Colon (tissue), 2 donors: ENCODE measurements around the gene LAMA4.
"Not testable (repeated sequence)": the region's sequence is repeated elsewhere in the genome, so short reads cannot be mapped to it uniquely, and the experiment has no call there.

ENCODE experiments used
- FAIRE-seq: peaks from 2 replicates; lab custom pipeline; 2012; peaks lifted over from hg19 to GRCh38; lab: Jason Lieb, UNC
- donor health status: control.
- donor health status: control.

The LAMA4 gene

DNA sequence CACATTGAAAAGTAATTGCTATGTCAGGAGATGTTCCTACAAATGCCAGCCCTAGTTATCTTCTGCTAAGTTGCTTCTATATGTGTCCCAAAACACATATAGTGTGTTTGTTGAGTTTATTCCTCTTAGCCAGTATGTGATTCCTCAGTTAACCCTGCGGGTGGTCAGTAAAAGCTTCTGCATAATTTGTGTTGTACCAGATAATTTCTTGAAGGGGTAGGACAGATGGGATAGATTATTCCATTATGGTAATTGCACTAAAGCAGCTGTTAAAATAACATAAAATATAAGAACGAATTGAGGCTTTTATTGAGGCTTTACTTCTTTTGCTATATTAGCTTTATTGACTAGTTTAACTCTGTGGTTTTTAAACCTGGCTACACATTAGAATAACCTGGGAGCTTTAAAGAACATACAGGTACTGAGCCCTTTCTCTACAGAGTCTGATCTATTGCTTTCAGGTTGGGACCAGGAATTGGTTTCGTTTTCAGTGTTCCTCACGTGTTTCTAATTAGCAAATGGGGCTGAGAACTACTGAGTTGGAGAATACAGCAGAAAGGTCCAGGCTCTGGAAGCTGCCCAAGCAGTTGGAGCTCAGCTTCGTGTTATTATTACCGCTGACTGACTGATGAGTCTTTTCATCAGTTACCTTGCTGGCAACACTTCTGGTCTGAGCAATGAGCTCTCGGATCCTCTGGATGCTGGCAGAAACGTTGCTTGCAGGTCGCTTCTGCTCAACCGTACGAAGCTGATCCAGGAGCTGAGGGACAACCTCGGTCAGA lies 110.0 kb downstream of the LAMA4 start:
- FAIRE-seq = no peak

DNA sequence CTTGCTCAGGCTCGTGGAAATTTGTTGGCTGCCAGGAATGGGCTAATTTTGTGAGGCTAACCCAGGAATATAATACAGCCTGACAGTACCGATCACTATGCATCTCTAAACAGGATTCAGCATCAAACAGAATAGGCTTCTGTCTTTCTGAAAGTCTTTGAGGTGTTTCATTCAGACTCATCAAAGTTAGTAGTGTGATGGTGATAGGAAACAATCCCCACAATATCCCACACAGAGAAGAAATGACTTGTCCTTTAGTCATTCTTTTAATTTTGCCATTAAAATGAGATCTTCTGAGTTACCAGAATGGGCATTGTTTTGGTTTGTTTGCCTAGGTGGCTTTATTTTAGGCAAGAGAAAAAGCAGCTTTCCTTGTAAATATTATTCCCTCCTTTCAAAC lies 112.7 kb downstream of the LAMA4 start:
- no peak for FAIRE-seq

DNA sequence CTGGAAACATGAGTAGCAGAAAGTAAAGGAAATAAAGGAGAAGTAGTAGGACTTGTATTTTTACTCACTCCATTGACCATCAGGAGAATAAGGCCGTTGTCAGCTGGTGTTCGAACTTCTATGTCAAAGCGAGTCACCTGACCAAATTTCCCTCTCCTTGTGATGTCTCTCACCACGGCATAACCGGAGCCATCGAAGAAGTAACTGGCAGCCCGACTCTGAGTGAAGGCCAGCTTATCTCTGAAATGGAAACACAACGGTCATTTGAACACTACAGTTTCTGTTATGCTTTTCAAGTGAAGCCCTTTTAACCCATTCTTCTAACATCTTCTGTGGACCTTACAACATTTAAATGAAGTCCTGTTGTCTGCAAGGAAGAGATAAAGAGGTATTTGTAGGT lies 115.3 kb downstream of the LAMA4 start:
- FAIRE-seq = no peak

DNA sequence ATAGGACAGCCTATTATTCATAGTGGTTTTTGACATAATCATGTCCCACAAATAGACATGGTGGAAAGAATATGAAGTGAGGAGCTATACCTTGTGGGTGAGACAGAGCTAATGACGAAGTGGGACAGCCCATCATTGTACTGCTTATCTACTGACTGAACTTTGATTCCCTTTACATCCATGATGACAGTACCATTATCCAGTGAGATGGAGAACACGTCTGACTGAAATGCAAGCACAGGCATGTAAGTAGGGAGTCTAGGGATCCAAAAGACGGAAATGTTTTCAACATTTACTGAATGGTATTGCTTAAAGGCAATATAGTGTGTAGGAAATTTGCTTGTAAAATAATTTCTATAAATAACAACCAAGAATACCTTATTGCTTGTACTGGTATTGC lies 123.5 kb downstream of the LAMA4 start:
- no peak for FAIRE-seq

DNA sequence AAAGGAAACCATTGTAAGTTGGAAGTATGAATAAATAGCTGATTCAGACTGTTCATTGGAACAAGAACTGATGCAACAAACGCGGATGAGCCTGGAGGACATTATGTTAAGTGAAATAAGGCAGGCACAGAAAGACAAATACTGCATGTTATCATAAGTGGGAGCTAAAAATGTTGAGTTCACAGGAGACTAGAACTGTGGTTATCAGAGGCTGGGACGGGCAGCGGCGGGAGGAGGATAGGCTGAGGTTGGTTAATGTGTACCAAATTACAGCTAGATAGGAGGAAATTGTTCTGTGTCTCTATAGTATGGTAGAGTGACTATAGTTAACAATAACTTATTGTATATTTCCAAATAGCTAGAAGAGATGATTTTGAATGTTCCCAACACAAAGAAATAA lies 126.2 kb downstream of the LAMA4 start:
- no peak for FAIRE-seq

DNA sequence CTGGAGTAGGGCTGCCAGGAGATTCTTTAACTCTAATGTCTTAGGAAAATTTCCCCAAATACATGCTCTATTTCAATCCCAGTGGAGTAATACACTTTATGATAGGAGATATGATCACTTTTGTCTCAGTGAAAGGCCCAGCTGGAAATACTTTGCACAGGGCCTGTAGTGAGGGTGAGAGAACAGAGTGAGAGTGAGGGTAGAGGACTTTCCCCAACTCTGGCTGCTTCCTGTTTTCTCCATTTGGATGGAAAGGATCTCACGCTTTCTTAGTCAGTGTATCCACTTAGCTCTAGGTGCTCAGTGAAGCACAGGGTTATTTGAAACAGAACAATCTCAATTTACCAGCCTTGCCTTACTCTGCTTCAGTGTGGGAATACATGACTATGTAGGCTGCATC lies 130.4 kb downstream of the LAMA4 start:
- FAIRE-seq = no peak

DNA sequence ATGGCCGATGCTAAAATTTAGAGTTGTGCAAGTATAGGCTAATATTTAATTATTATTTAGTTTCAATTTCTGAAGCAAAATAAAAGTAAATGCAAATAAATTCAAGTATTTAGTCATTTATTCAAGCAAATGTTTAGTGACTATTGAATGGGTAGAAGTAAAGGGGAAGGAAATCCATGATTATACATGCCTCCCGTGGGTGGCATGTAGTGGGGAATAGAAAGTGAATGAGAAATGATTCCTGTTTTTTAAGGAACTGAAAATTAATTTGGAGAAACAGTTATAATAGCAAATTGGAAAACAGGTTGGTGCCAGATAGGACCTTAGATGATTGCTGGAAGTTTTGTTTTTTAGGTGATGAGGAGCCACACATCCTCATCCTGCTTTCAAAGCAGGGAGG lies 131.6 kb downstream of the LAMA4 start:
- no peak for FAIRE-seq

DNA sequence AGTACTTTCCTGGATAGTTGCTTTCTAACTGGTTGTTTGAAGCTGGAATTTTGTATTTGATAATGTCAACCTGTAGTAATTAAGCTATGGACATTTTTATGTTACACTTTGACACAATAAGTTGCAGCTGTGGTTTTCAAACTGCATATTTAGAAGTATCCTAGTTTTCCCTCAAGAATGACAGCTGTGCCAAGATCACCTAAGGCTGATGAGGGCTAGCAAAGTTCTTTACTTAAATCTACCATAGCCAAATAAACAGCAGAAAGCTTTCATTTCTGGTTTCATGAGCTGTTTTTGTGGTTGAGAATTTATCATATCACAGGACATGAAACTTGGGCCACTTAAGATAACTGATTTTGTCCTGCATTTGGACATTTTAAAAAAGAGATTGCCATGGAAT lies 136.3 kb downstream of the LAMA4 start:
- no peak for FAIRE-seq

DNA sequence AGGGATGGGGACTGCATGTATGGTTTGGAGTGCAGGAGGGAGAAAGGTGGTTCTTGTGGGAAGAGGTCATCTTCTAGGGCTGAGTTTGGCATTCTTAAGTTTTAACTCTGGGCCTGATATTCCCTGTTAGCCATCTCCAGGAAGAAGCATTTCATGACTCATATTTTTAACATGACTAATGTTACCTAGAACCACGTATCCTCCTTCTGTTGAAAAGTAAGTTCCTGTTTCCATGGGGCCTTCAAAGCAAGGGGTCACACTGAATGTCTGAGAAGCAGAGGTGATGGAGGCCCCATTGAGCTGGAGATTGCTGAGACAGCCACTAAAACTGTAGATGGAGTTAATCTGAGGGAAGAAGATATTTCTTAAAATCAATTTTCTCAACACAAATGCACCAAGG lies 136.8 kb downstream of the LAMA4 start:
- no peak for FAIRE-seq

DNA sequence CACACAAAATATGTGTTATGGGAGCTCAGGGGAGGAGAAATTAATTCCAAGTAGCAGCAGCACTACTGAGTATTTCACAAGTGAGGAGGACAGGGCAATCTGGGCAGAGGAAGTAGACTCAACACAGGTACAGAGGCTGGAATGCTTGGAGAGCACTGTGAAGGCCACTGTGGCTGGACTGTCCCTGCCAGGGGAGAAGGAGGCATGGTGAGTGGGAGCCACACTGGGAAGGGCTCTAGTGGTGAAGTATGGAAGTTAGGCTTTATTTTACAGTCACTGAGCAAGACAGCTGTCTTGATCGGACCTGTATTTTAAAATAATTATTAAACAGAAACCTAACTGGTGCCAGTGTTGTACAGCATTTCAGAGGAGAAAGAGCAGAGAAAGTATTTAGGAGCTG lies 138.1 kb downstream of the LAMA4 start:
- FAIRE-seq = no peak

DNA sequence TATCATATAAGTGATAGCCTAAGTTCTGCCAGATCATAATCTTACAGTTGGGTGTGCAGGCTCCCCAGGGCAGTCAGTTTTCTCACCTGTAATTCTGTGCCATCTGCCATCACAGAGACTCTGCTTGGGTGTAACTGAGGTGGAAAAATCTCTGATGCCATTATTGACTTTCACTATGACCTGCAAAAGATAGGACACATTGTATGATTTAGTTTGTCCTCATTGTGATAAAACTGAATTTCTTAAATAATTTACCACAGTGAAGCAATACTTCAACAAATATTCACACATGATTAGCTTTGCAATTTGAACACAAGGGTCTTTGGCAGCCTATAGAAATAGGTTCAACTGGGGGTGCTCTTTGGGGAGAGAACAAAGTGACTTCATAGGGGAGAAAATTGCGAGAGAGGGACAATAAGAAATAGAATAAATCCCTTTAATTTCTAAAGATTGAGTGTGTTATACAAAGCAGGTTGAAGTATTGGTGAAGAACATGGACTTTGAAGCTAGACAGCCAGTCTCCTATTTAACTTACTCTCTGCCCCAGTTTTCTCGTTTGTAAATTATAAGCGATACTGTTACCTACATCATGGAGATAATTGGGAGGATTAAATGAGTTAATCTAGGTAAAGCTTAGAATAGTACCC lies 139.7 kb downstream of the LAMA4 start:
- FAIRE-seq = no peak

DNA sequence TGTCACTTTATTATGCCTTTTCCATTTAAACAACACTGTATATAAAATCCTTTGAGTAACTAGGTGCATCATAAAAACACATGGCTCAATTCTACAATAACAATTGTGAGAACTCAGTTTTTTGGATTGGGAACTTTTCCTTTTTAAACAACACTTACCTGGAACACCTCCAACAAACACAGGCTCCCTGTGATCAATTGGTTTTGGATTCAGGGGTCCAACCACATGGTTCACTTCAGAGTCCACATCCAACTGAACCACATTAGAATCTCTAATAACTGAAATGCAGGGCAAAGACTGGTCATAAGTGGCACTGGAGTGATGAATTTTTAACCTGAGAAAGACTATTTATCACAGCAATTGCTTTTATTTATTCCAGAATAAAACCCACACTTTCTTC lies 140.4 kb downstream of the LAMA4 start:
- no peak for FAIRE-seq

DNA sequence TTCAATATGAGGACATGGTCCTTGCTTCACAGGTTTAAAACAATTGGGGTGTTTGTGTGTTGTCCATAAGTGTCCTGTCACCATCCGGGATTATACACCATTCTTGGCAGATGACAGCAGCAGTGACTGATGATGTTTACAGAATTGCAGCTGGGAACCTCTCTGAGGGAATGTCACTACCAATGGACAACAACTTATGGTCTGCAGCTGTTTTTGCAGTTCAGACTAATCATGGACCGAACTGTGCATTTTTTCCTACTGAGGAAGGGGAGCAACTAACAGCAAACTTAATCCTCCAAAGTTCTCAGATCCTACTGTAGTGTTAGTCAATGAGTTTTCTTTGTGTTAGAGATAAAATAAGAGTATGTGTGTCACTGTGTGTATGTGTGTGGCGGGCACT lies 140.9 kb downstream of the LAMA4 start:
- no peak for FAIRE-seq

DNA sequence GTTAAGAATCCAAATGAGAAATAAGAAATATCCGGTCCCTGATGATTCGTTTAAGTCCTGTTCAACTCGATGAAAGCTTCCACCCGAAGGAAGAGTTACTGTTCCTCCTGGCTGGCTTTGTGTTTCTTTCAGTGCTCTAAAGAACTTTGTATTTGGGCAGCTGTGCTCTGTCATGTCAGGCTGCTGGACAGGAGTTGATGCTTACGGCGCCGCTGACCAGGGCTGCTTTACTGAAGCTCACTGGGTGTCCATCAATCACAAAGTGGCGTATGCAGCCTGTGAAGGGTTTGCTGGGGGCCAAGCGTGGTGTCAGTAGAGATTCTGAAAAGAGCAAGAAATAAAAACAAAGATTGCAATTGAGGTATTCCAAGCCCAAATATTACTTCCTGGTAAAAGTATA lies 145.1 kb downstream of the LAMA4 start:
- no peak for FAIRE-seq

DNA sequence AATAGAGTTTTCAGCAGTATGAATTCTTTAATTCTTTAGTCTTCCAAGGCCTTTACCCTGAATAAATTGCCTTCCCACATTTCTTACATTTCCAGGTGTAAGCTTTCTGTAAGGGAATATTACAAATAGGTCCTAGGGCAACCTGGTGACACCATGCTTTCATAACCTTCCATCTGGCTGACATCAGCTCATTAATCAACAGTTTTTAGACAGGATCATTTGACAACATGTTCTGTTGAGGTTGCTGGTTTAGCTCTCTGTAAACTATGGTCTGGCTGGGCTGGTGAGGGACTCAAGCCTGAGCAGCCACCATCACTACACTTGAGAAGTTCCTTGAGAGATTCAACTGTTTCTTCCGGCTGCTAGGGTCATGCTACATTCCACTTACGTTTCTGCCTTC lies 147.8 kb downstream of the LAMA4 start:
- FAIRE-seq = no peak

DNA sequence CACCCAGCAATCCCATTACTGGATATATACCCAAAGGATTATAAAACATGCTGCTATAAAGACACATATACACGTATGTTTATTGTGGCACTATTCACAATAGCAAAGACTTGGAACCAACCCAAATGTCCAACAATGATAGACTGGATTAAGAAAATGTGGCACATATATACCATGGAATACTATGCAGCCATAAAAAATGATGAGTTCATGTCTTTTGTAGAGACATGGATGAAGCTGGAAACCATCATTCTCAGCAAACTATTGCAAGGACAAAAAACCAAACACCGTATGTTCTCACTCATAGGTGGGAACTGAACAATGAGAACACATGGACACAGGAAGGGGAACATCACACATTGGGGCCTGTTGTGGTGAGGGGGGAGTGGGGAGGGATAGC lies 148.3 kb downstream of the LAMA4 start:
- not testable (repeated sequence) for FAIRE-seq

DNA sequence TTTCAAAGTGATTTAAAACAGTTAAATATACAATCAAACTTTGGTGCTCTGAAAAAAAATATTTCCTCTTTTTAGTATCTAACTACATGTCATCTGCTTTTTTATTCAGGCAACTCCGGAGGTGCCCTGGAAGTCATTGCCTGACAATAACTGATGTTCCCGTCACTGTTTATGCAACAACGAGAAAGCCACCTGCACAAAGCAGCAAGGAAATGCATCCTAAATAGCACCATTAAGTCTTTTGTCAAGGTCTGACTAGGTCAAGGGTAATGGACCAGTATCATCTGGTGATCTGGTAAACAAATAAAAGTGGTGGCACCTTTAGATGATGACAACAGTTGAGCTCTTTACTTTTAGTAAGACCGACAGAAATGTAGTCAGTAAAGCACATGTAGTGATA lies 153.8 kb downstream of the LAMA4 start:
- no peak for FAIRE-seq

DNA sequence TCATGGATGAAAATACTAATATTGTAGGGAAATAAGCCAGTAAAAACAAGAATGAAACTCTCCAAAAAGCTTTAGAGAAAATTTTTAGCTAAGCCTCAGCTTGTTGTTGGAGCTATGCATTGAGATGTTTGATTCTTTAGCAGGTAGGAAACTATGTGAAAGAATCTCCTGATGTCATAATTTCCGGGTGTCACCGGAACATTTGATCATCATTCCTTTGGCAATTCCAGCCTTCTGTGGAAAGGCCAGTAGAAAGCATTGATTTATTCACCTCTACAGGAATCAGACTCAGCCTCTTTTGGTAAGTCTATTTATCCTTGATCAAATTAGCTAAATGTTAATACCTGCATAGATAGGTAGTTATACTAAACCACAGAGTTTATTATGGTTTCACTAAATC lies 157.5 kb downstream of the LAMA4 start:
- FAIRE-seq = no peak

DNA sequence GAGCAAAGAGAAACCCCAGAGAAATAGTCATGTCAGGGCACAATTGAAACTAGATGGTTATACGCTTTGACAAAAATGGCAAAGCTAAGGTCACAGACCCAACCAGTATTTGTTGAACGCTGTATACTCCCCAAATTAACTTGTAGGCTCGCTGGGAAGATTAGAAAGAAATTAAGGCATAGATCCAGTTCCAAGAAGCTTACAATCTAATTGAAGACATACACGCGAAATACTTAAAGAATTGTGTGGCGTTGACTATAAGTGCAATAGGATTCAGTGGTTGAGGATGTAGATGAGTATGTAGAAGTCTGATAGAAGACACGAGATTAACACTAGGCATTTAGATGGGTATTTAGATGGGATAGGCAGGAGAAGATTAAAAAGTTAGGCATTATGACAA lies 166.5 kb downstream of the LAMA4 start:
- FAIRE-seq = no peak

DNA sequence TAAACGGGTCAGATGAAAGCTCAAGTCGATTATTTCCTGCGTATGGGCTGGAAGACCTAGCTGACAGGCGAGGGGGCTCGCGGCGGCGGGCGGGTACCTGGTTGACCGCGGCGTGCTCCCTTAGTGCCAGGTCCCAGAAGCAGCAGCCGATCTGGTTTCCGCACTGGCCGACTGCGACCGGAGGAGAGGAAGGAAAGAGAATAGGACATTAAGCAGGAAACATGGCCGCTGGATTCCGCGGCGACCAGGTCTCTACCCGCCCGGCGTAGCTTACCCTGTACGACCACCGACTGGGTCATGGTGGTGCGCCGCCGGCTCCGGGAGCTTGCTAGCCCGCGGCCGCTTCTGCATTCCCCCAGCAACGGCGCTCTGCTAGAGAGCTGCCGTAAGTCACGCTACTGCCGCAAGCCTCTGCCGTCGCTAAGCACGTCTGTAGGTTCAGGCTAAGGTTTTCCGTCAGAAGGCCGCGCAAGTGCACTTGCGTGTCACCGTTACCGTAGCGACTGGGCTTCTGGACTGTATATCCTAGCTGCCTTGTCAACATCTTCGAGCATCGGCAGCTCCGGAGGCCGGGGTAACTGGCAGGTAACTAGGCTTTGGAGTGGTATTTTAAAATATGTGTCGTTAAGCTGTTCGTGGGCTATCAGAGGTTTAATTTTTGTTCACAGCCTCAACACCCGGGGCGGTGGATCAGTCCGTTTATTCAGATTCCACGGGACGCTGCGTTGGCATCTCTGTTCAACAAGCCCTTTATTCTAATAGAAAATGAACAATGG lies 167.0 kb downstream of the LAMA4 start, which contains the start of the genes FAM229B and TUBE1:
TSS of gene FAM229B (plus strand) at position 456 of the 776 bp plus-strand sequence. CDS start 11,693 bp downstream, outside the sequence.
TSS of gene TUBE1 (minus strand) at position 347 of the 776 bp plus-strand sequence. CDS start at position 299, 48 bp downstream.
- FAIRE-seq = no peak

DNA sequence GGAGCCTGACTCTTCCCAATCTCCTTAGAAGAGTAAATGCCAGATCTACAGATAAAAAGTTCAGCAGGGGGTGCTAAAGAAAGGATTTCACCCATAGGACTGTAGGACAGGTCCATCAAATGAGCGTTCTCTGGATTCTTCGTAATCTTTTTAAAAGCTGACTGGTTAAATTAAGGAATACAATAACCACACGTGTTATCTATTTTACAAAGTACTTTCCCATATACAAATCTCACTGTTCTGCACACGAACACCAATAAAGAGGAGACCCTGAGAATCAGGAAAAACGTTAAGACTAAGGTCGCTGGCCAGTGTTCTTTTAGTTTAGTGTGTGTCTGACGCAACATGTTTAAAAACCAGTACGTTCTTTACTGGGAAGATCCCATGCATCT lies 167.6 kb downstream of the LAMA4 start:
- FAIRE-seq = no peak

DNA sequence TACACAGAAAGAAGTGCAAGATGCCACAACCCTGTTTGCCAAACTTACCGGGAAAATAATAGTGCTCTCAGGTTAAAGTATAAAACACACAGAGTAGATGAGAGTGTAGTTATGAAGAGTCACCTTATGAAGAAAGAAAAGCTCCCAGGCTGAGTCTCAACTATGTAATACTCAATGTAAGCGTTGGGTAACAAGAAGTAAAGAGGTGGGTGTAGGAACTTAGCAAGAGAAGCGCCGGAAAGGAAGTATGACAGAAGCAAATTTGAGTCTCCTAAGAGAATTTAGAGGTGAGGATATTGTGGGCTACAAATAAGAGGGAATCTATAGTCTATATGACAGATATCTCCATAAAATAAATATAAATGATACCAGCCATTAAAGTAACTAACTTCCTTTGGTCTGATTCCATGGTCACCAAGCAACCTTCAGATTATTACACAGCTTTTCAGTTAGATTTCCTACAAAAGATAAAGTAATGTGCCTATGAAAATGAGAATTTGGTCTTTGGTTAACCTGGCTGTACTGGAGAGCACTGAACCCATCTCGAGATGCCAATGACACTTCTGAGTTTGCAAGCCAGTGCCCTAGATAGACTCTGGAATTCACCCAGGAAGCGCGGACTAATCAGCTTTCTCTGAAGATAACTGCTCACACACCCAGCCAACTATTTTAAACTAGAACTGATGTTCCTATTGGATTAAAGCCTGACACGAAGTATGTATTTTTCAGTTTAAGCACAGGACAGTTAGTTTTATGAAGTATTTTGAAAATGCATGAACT lies 168.9 kb downstream of the LAMA4 start:
- no peak for FAIRE-seq
